Measurements from ENCODE around the gene TUBGCP6.
A peak's percentile ranks its signal among the peaks of the same experiment; 100 is the strongest.

The TUBGCP6 gene

GRCh38 chr22:50251477-50252081 is 6.8 kb upstream of the TUBGCP6 start:
- H3K9me3 ChIP-seq (ENCODE audit: severe bottlenecking): no peaks in the 10 kb centered on the region
- no peak for DNase-seq
- no peaks in the 10 kb centered on the region for H3K27me3 ChIP-seq (ENCODE audit: insufficient read depth, low read depth, severe bottlenecking)
- peak overlapping the region; percentile 68 for H3K27ac ChIP-seq
- H3K36me3 ChIP-seq: peaks cover 52% of the 10 kb centered on the region
- peak overlapping the region; percentile 70; the same call in 1 of the 2 replicates for H3K4me3 ChIP-seq (ENCODE audit: low read depth, low read length)
- TF ChIP-seq, protein P1, sequence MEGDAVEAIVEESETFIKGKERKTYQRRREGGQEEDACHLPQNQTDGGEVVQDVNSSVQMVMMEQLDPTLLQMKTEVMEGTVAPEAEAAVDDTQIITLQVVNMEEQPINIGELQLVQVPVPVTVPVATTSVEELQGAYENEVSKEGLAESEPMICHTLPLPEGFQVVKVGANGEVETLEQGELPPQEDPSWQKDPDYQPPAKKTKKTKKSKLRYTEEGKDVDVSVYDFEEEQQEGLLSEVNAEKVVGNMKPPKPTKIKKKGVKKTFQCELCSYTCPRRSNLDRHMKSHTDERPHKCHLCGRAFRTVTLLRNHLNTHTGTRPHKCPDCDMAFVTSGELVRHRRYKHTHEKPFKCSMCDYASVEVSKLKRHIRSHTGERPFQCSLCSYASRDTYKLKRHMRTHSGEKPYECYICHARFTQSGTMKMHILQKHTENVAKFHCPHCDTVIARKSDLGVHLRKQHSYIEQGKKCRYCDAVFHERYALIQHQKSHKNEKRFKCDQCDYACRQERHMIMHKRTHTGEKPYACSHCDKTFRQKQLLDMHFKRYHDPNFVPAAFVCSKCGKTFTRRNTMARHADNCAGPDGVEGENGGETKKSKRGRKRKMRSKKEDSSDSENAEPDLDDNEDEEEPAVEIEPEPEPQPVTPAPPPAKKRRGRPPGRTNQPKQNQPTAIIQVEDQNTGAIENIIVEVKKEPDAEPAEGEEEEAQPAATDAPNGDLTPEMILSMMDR (IDR thresholded peaks at IDR 0.05; ENCODE audit: low read depth, low read length): no peak

DNA sequence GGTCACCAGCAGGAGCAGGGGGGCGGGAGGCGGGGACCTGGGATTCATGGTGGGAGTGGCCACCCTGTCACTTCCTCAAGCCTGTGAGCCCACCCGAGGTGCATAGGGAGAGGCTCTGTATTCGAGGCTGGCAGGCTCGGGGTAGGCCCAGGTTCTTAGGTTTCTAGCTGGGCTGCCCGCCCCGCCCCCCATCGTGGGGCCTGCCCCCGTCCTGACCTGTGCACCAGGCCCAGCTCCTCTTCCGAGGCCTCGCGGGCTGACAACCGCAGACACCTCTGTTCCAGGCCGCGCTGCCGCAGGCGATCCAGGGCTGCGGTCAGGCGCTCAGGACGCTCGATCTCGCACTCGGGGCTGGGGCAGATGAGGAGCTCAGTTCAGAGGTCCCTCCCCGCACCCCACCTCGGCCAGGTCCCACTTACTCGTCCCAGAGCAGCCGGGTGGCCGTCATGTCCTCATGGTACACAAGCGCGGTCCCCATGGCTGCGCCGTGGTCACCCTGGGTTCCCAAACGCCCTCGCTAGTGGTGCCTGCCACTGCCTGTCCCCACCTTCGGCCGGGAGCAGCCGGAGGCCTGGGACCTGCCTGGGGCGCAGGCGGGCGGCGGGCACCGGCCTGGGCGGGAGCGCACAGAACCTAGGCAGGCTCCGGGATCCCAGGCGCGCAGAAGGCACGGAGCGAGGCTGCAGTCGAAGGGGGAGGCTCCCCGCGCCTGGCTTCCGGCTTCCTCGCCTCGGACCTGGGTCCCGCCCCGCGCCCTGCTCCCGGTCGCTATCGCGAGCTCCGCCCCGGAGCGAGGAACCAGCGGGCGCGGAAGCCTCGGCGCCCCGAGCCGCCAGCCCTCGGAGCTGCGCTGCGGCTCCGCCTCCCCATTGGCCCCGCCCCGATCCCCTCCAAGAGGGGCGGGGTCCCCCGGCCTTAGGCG is 6.0 kb upstream of the TUBGCP6 start, which contains the start of gene HDAC10:
Gene HDAC10 (minus strand): TSS at position 711 of the 922 bp plus-strand sequence. CDS start 233 bp downstream, at position 478.
- H3K27ac ChIP-seq: peak within 1 kb of the TSS; percentile 68
- H3K9me3 ChIP-seq (ENCODE audit: severe bottlenecking): no peaks in the 10 kb centered on the region
- TF ChIP-seq, protein P1 (IDR thresholded peaks at IDR 0.05; ENCODE audit: low read depth, low read length): no peak
- peak; percentile 81 for DNase-seq
- H3K36me3 ChIP-seq: peaks cover 54% of the 10 kb centered on the region
- H3K27me3 ChIP-seq (ENCODE audit: insufficient read depth, low read depth, severe bottlenecking): no peaks in the 10 kb centered on the region
- H3K4me3 ChIP-seq (ENCODE audit: low read depth, low read length): peak within 1 kb of the TSS; percentile 70

DNA sequence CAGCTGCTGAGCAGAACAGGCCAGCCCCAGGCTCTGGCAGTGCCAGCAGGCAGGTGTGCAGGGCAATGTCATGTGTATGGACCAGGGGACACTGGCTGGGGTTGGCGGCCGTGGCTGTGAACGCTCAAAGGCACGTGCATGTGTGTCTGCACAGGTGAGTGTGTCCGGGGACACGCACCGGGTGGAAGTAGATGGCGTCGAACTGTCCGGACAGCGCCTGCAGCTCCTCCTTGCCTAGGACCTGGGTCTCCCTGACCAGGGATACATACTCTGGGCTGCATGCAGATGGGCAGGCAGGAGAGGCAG is 5.4 kb upstream of the TUBGCP6 start:
- TF ChIP-seq, protein P1 (IDR thresholded peaks at IDR 0.05; ENCODE audit: low read depth, low read length): no peak
- DNase-seq: no peak
- Histone ChIP-seq H3K27ac (peak overlapping the region; percentile 68), H3K9me3 (ENCODE audit: severe bottlenecking) (no peaks in the 10 kb centered on the region), H3K4me3 (ENCODE audit: low read depth, low read length) (peak overlapping the region; percentile 70), H3K36me3 (peaks cover 55% of the 10 kb centered on the region), H3K27me3 (ENCODE audit: insufficient read depth, low read depth, severe bottlenecking) (no peaks in the 10 kb centered on the region)

DNA sequence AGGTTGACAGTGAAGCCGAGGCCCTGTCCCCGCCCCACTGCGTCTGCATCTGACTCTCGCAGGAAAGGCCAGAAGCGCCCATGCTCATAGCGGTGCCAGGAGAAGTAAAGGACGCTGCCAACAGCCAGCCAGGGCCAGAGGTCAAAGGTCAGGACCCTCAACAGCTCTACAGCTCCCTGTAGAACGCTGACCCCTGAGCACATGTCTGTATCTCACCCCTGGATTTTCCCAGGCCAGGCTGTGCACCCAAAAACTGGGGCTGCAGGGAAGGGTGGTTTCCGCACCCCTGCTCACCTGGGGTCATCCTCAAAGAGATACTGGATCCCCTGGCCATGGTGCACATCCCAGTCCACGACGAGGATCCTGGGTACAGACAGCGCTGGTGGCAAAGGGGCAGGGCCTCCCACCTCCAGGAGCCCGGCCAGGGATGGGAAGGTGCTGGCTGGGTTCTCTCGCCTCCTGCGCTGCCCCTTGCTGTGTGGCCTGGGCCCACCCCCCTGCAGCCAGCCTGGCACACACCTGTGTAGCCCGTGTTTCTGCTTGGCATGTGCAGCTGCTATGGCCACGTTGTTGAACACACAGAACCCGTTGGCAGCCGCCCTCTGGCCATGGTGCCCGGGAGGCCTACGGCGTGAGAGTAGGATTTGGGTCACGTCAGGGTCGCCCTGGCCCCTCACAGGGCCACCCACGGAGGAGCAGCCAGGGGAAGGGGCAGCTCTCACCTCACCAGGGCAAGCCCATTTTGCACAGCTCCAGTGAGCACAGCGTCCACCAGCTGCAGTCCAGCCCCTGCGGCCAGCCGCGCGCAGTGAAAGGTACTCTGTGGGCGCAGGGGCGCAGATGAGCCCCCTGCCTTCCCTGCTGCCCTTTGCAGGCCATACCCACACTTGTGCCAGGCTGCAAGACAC is 4.8 kb upstream of the TUBGCP6 start:
- no peak for DNase-seq
- no peaks in the 10 kb centered on the region for H3K27me3 ChIP-seq (ENCODE audit: insufficient read depth, low read depth, severe bottlenecking)
- no peaks in the 10 kb centered on the region for H3K9me3 ChIP-seq (ENCODE audit: severe bottlenecking)
- TF ChIP-seq, protein P1 (IDR thresholded peaks at IDR 0.05; ENCODE audit: low read depth, low read length): no peak
- H3K36me3 ChIP-seq: peaks cover 49% of the 10 kb centered on the region
- H3K27ac ChIP-seq: no peak overlapping the region
- peak overlapping the region; percentile 70 for H3K4me3 ChIP-seq (ENCODE audit: low read depth, low read length)

DNA sequence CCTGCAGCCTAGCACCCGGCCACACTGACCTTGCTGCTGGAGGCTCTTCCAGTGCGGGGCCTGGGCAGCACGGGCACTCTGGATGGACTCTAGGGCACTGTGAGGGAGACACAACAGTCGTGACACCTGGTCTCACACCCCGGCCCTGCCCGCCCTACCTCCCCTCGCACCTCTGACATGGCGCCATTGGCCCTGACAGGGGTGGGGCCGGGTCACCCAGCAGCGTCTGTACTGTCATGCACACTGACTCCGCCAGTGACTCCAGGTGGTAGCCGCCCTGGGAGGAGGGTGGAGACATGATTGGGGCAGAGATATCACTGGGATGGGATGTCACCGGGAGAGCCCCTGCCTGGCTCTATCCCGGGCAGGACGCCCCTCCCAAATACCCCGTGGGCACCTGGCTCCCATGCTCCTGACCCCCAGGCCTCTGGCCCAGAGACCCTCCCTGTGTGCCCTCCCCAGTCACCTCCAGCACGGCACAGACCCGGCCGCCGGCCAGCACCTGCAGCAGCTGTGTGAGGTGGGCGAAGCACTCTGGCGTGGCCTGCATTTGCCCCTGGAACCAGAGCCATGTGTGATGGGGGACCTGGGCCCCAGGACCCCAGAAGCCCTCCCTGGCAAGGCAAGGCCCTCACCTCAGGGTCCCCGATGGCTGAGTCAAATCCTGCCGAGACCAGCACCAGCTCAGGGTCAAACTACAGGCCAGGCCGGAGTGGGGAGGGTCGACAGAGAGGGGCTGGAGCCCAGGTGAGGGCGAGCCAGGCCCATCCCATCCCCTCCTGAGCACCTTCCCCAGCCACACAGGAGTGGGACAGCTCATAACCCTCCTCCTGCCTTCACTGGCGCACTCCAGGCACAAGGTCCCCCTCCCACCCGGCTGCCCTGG is 3.6 kb upstream of the TUBGCP6 start:
- DNase-seq: no peak
- TF ChIP-seq, protein P1 (IDR thresholded peaks at IDR 0.05; ENCODE audit: low read depth, low read length): no peak
- Histone ChIP-seq H3K27ac (no peak overlapping the region), H3K36me3 (peaks cover 39% of the 10 kb centered on the region), H3K27me3 (ENCODE audit: insufficient read depth, low read depth, severe bottlenecking) (no peaks in the 10 kb centered on the region), H3K9me3 (ENCODE audit: severe bottlenecking) (no peaks in the 10 kb centered on the region), H3K4me3 (ENCODE audit: low read depth, low read length) (no peak overlapping the region)

All from WERI-Rb-1 (cell line).